CD8-positive, alpha-beta memory T cell (primary cell): Measurements from ENCODE around the gene ZNF687. TPM values are rescaled to one million over a fixed set of nuclear protein-coding genes. Genes with fewer than 3 reads are reported as not detected.

Experiments used
- CTCF ChIA-PET: fragments of 350-600 bp; sonication (Branson Sonifier 250); formaldehyde crosslinking; loops from one replicate; lab custom pipeline; 2021; ENCODE audit warnings: antibody characterized with exemption; lab: Charles Lee
- POLR2A ChIA-PET: fragments of 350-600 bp; sonication (Branson Sonifier 250); formaldehyde crosslinking; loops from one replicate; lab custom pipeline; 2021; ENCODE audit warnings: antibody characterized with exemption; lab: Charles Lee
- DNase-seq, 5 donors: peaks; one replicate each; pipeline versions ENCODE4 v3.0.0 to v3.0.0-alpha.2; 2020 to 2022; ENCODE audit warnings: mixed read lengths in 1 of 5
- H3K27ac ChIP-seq: one replicate; pipeline ENCODE4 v1.7.0; 2013; ENCODE audit warnings: low read depth, mild to moderate bottlenecking, low read length, moderate library complexity
- H3K27me3 ChIP-seq: 2 replicates; pipeline ENCODE4 v1.7.0; 2013; ENCODE audit warnings: low read length, mild to moderate bottlenecking; ENCODE audit not compliant: insufficient read depth, poor library complexity, severe bottlenecking
- H3K36me3 ChIP-seq: 2 replicates; pipeline ENCODE4 v1.7.0; 2013; ENCODE audit warnings: mild to moderate bottlenecking, low read length, moderate library complexity; ENCODE audit not compliant: insufficient read depth
- H3K4me1 ChIP-seq: 2 replicates; pipeline ENCODE4 v1.7.0; 2013; ENCODE audit warnings: mild to moderate bottlenecking, low read length, moderate library complexity; ENCODE audit not compliant: insufficient read depth
- H3K4me3 ChIP-seq: 2 replicates; pipeline ENCODE4 v1.7.0; 2013; ENCODE audit warnings: mild to moderate bottlenecking, low read length
- H3K9me3 ChIP-seq: 2 replicates; pipeline ENCODE4 v1.7.0; 2013; ENCODE audit warnings: mild to moderate bottlenecking, low read length
- H3K27ac Mint-ChIP-seq, 8 donors: one replicate each; pipeline ENCODE4 v1.8.0; 2020 to 2021; ENCODE audit warnings: mixed read lengths in 8 of 8, mild to moderate bottlenecking in 6 of 8, inconsistent platforms in 3 of 8, moderate library complexity in 3 of 8
- H3K27me3 Mint-ChIP-seq, 2 donors: one replicate each; pipeline ENCODE4 v1.8.0; 2020 to 2021; ENCODE audit warnings: mixed read lengths in 2 of 2, mild to moderate bottlenecking in 1 of 2, moderate library complexity in 1 of 2
- H3K36me3 Mint-ChIP-seq, 3 donors: one replicate each; pipeline ENCODE4 v1.8.0; 2020 to 2021; ENCODE audit warnings: mixed read lengths in 3 of 3, inconsistent platforms in 1 of 3, mild to moderate bottlenecking in 1 of 3
- H3K4me1 Mint-ChIP-seq, 3 donors: one replicate each; pipeline ENCODE4 v1.8.0; 2020 to 2021; ENCODE audit warnings: mixed read lengths in 3 of 3, inconsistent platforms in 1 of 3, mild to moderate bottlenecking in 1 of 3
- H3K4me3 Mint-ChIP-seq, 7 donors: one replicate each; pipeline ENCODE4 v1.8.0; 2020 to 2021; ENCODE audit warnings: mixed read lengths in 7 of 7, mild to moderate bottlenecking in 6 of 7, moderate library complexity in 4 of 7, inconsistent platforms in 2 of 7
- H3K9me3 Mint-ChIP-seq, 5 donors: one replicate each; pipeline ENCODE4 v1.8.0; 2020 to 2022; ENCODE audit warnings: mixed read lengths in 5 of 5, mild to moderate bottlenecking in 3 of 5, moderate library complexity in 2 of 5, inconsistent platforms in 1 of 5
- polyA plus RNA-seq: library from polyadenylated mRNA; unstranded; fragments of 300-500 nt; fragmentation: Illumina TruSeq; gene quantifications from one replicate; pipeline ENCODE4 v1.2.3, GENCODE V29; 2021
- total RNA-seq, 2 experiments: library from RNA; stranded (reverse); gene quantifications; one replicate each; pipeline ENCODE4 v1.2.3, GENCODE V29; 2021

Gene ZNF687
- total and polyA plus RNA-seq, 3 experiments from 2014 or later: 1.6 to 26.5 (median 23.8) TPM

DNA sequence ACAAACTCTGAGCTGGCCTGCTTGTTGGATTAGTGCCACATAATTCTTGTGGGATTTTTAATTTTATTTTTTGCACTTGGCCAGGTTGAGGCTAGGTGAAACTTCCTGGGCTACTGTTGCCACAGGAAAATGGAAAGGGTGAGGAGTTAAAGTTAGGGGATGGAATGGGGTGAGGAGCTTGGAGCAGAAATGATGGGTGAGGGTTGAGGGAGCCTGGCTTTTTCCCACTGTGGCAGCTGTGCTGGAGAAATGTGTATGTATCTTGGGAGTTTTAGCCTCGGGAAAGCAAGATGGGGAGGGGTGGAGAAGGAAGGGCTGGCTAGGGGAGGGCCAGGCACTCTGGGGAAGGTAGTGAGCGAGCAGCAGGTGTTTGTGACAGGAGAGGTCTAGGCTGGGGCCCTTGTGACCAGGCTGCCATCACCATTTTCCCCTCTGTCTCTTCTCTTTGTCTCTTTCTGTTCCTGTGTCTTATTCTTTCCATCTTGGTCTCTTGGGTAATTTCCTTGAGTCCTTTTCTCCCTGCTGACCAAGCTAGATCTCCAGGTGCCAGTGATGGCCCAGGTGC is 2.0 kb downstream of the ZNF687 start:
- no peak overlapping the region for H3K27ac ChIP-seq
- H3K27ac Mint-ChIP-seq: peak overlapping the region; percentile 86 to 97 (median 92)

DNA sequence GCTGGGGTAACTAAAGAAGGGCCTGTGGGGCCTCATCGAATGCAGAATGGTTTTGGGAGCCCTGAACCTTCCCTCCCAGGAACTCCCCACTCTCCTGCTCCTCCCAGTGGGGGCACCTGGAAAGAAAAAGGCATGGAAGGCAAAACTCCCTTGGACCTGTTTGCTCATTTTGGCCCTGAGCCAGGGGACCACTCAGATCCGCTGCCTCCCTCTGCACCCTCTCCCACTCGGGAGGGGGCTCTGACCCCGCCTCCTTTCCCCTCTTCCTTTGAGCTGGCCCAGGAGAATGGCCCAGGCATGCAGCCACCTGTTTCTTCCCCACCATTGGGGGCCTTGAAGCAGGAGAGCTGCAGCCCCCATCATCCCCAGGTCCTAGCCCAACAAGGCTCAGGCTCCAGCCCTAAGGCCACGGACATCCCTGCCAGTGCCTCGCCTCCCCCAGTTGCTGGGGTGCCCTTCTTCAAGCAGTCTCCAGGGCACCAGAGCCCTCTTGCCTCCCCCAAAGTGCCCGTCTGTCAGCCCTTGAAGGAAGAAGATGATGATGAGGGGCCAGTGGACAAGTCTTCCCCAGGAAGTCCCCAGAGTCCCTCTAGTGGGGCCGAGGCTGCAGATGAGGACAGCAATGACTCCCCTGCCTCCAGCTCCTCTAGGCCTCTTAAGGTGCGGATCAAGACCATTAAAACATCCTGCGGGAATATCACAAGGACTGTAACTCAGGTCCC is 4.7 kb downstream of the ZNF687 start:
- peaks cover 39% of the 10 kb centered on the region for H3K36me3 ChIP-seq
- H3K27ac ChIP-seq: no peak overlapping the region
- CTCF ChIA-PET: interaction anchor here (3.5 kb wide), 1 partner anchor 54 kb away, joined by 11 read pairs; no protein-coding TSS in a partner anchor
- DNase-seq: no peak
- peaks cover 0 to 73% (median 2%) of the 10 kb centered on the region in 3 donors for H3K36me3 Mint-ChIP-seq
- no peaks in the 10 kb centered on the region for H3K9me3 Mint-ChIP-seq
- POLR2A ChIA-PET: no interaction called here
- peak overlapping the region in 3 of 8 donors; percentile 36 to 96 (median 64) for H3K27ac Mint-ChIP-seq
- peaks cover 30 to 52% (median 31%) of the 10 kb centered on the region in 3 donors for H3K4me1 Mint-ChIP-seq
- no peak overlapping the region for H3K4me3 Mint-ChIP-seq
- no peaks in the 10 kb centered on the region for H3K27me3 ChIP-seq
- no peak overlapping the region for H3K4me3 ChIP-seq
- peaks cover 15% of the 10 kb centered on the region for H3K4me1 ChIP-seq
- peaks cover 0 to 4% of the 10 kb centered on the region in 2 donors for H3K27me3 Mint-ChIP-seq
- H3K9me3 ChIP-seq: no peaks in the 10 kb centered on the region

More for the DNA sequence above, 2.0 kb downstream of the ZNF687 start:
- no peak for DNase-seq
- Histone ChIP-seq H3K36me3 (peaks cover 28% of the 10 kb centered on the region), H3K9me3 (no peaks in the 10 kb centered on the region), H3K4me1 (peaks cover 22% of the 10 kb centered on the region), H3K4me3 (no peak overlapping the region), H3K27me3 (no peaks in the 10 kb centered on the region)
- CTCF ChIA-PET: interaction anchor here (1.1 to 3.5 kb wide), 3 partner anchors 17 to 57 kb away, joined by 3 to 11 read pairs (median 3); no protein-coding TSS in a partner anchor
- H3K27me3 Mint-ChIP-seq: peaks cover 0 to 5% of the 10 kb centered on the region in 2 donors
- peaks cover 0 to 57% (median 2%) of the 10 kb centered on the region in 3 donors for H3K36me3 Mint-ChIP-seq
- H3K4me3 Mint-ChIP-seq: peak overlapping the region; percentile 89 to 98 (median 96)
- H3K4me1 Mint-ChIP-seq: peaks cover 36 to 52% (median 42%) of the 10 kb centered on the region in 3 donors
- H3K9me3 Mint-ChIP-seq: no peaks in the 10 kb centered on the region
- POLR2A ChIA-PET: interaction anchor here (0.8 to 1.3 kb wide), 5 partner anchors 22 to 43 kb away, joined by 3 to 4 read pairs (median 4); partner anchors contain the start of genes PI4KB and PSMD4

DNA sequence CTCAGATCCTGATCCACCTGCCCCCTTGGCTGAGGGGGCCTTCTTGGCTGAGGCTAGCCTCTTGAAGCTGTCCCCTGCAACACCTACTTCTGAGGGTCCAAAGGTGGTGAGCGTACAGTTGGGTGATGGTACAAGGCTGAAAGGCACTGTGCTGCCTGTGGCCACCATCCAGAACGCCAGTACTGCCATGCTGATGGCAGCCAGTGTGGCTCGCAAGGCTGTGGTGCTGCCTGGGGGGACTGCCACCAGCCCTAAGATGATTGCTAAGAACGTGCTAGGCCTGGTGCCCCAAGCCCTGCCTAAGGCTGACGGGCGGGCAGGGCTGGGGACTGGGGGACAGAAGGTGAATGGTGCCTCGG is 5.2 kb downstream of the ZNF687 start:
- Histone ChIP-seq H3K27me3 (no peaks in the 10 kb centered on the region), H3K36me3 (peaks cover 40% of the 10 kb centered on the region), H3K4me1 (peaks cover 15% of the 10 kb centered on the region), H3K4me3 (no peak overlapping the region), H3K9me3 (no peaks in the 10 kb centered on the region), H3K27ac (no peak overlapping the region)
- no peak overlapping the region for H3K4me3 Mint-ChIP-seq
- H3K27me3 Mint-ChIP-seq: no peaks in the 10 kb centered on the region
- H3K9me3 Mint-ChIP-seq: no peaks in the 10 kb centered on the region
- peaks cover 0 to 76% (median 2%) of the 10 kb centered on the region in 3 donors for H3K36me3 Mint-ChIP-seq
- no peak for DNase-seq
- ChIA-PET CTCF (no interaction called here), POLR2A (no interaction called here)
- peaks cover 30 to 52% (median 31%) of the 10 kb centered on the region in 3 donors for H3K4me1 Mint-ChIP-seq
- H3K27ac Mint-ChIP-seq: peak overlapping the region in 1 of 8 donors; percentile 36

DNA sequence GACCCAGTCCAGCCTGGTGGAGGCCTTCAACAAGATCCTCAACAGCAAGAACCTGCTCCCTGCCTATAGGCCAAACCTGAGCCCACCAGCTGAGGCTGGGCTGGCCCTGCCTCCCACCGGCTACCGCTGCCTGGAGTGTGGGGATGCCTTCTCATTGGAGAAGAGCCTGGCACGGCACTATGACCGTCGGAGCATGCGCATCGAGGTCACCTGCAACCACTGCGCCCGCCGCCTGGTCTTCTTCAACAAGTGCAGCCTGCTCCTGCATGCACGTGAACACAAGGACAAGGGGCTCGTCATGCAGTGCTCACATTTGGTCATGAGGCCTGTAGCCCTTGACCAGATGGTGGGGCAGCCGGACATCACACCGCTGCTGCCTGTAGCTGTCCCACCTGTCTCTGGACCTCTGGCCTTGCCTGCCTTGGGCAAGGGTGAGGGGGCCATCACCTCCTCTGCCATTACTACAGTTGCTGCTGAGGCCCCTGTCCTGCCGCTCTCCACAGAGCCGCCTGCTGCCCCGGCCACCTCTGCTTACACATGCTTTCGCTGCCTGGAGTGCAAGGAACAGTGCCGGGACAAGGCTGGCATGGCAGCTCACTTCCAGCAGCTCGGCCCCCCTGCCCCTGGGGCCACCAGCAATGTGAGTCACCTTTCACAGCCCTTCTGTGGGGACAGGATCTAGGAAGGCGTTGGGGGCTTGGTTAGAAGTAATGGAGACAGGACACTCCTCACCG is 5.8 kb downstream of the ZNF687 start:
- H3K27me3 ChIP-seq: no peaks in the 10 kb centered on the region
- no peaks in the 10 kb centered on the region for H3K9me3 ChIP-seq
- H3K4me1 Mint-ChIP-seq: peaks cover 29 to 55% (median 31%) of the 10 kb centered on the region in 3 donors
- ChIA-PET CTCF (no interaction called here), POLR2A (no interaction called here)
- H3K4me1 ChIP-seq: peaks cover 15% of the 10 kb centered on the region
- no peaks in the 10 kb centered on the region for H3K27me3 Mint-ChIP-seq
- no peak overlapping the region for H3K27ac ChIP-seq
- H3K9me3 Mint-ChIP-seq: no peaks in the 10 kb centered on the region
- no peak for DNase-seq
- H3K36me3 Mint-ChIP-seq: peaks cover 0 to 81% (median 5%) of the 10 kb centered on the region in 3 donors
- H3K27ac Mint-ChIP-seq: no peak overlapping the region
- H3K36me3 ChIP-seq: peaks cover 46% of the 10 kb centered on the region
- no peak overlapping the region for H3K4me3 ChIP-seq
- H3K4me3 Mint-ChIP-seq: no peak overlapping the region

DNA sequence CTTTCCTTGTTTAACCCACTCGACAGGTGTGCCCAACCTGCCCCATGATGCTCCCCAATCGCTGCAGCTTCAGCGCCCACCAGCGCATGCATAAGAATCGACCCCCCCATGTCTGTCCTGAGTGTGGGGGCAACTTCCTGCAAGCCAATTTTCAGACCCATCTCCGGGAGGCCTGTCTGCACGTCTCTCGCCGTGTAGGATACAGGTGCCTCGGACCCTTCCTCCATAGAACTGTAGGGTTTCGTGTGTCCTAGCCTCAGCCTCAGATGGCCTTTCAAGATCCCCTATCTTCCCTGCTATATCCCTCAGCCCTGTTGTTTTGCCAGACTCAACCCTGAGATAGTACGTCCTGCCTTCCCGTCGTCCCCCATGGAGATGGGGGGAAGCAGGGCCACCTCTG is 6.4 kb downstream of the ZNF687 start:
- Mint-ChIP-seq H3K36me3 (peaks cover 0 to 83% (median 5%) of the 10 kb centered on the region in 3 donors), H3K27me3 (no peaks in the 10 kb centered on the region), H3K4me1 (peaks cover 23 to 49% (median 26%) of the 10 kb centered on the region in 3 donors), H3K9me3 (no peaks in the 10 kb centered on the region), H3K4me3 (peak overlapping the region in 1 of 7 donors; percentile 54), H3K27ac (peak overlapping the region in 5 of 8 donors; percentile 10 to 84 (median 51))
- H3K27me3 ChIP-seq: no peaks in the 10 kb centered on the region
- ChIA-PET CTCF (no interaction called here), POLR2A (no interaction called here)
- H3K36me3 ChIP-seq: peaks cover 50% of the 10 kb centered on the region
- H3K9me3 ChIP-seq: no peaks in the 10 kb centered on the region
- H3K27ac ChIP-seq: no peak overlapping the region
- peaks cover 11% of the 10 kb centered on the region for H3K4me1 ChIP-seq
- no peak for DNase-seq
- no peak overlapping the region for H3K4me3 ChIP-seq

DNA sequence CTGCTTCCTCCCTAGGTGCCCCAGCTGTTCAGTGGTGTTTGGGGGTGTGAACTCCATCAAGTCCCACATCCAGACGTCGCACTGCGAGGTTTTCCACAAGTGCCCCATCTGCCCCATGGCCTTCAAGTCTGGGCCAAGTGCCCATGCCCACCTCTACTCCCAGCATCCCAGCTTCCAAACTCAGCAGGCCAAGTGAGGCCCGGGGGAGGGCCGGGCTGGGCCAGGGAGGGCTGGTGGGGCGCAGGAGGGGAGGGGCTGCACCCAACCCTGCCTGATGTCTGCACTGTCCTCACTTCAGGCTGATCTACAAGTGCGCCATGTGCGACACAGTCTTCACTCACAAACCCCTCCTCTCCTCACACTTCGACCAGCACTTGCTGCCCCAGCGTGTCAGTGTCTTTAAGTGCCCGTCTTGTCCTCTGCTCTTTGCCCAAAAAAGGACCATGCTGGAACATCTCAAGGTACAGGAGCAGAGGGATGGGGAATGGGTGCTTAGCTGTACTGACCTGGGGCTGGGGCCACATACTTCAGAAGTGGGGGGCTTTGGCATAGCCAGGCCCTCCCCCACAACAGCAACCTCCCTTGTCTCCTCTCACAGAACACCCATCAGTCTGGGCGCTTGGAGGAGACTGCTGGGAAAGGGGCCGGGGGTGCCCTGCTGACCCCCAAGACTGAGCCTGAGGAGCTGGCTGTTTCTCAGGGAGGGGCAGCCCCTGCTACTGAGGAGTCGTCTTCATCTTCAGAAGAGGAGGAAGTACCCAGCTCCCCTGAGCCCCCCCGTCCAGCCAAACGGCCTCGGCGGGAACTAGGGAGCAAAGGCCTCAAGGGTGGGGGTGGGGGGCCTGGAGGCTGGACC is 7.2 kb downstream of the ZNF687 start:
- Mint-ChIP-seq H3K36me3 (peaks cover 0 to 87% (median 7%) of the 10 kb centered on the region in 3 donors), H3K4me1 (peaks cover 15 to 41% (median 18%) of the 10 kb centered on the region in 3 donors), H3K27ac (peak overlapping the region in 5 of 8 donors; percentile 10 to 84 (median 51)), H3K9me3 (no peaks in the 10 kb centered on the region), H3K4me3 (no peak overlapping the region), H3K27me3 (no peaks in the 10 kb centered on the region)
- ChIA-PET CTCF (no interaction called here), POLR2A (no interaction called here)
- no peak for DNase-seq
- Histone ChIP-seq H3K4me1 (peaks cover 3% of the 10 kb centered on the region), H3K4me3 (no peak overlapping the region), H3K36me3 (peaks cover 58% of the 10 kb centered on the region), H3K9me3 (no peaks in the 10 kb centered on the region), H3K27ac (no peak overlapping the region), H3K27me3 (no peaks in the 10 kb centered on the region)

DNA sequence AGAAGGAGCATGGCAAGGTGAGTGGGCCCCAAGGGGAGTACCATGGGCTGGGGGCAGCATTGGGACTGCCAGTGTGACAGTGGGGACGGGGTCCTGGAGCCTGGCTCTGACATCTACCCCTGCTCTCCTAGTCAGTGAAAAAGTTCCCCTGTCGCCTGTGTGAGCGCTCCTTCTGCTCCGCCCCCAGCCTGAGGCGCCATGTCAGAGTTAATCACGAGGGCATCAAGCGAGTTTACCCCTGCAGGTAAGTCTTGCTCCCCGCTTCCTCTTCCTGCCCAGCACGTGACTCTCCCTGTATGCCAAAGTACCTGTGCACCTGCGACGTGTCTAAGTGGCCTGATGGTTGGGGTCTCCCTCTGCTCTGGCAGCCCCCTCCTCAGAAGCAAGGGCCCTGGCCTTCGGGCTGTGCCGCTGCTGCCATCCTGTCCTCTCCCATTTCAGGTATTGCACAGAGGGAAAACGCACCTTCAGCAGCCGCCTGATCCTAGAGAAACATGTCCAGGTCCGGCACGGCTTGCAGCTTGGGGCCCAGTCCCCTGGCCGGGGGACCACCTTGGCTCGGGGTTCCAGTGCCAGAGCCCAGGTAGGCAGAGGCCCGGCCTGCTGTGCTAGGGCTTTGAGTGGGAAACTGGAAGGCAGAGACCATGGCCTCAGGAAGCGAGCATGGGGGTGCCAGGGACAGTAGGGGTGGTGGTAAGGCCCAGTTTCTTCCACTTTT is 8.1 kb downstream of the ZNF687 start:
- Histone ChIP-seq H3K4me3 (no peak overlapping the region), H3K4me1 (no peaks in the 10 kb centered on the region), H3K27me3 (no peaks in the 10 kb centered on the region), H3K9me3 (no peaks in the 10 kb centered on the region), H3K27ac (no peak overlapping the region), H3K36me3 (peaks cover 58% of the 10 kb centered on the region)
- no peaks in the 10 kb centered on the region for H3K27me3 Mint-ChIP-seq
- no peaks in the 10 kb centered on the region for H3K9me3 Mint-ChIP-seq
- no peak for DNase-seq
- H3K4me1 Mint-ChIP-seq: peaks cover 11 to 34% (median 11%) of the 10 kb centered on the region in 3 donors
- POLR2A ChIA-PET: no interaction called here
- CTCF ChIA-PET: no interaction called here
- no peak overlapping the region for H3K4me3 Mint-ChIP-seq
- peak overlapping the region in 4 of 8 donors; percentile 39 to 84 (median 72) for H3K27ac Mint-ChIP-seq
- H3K36me3 Mint-ChIP-seq: peaks cover 0 to 90% (median 11%) of the 10 kb centered on the region in 3 donors
